DND-41 (cell line): ENCODE results near the gene MACROD2.

ENCODE experiments used
- CTCF ChIP-seq: IDR thresholded peaks from 2 replicates; pipeline ENCODE4 v1.5.1; 2012; ENCODE audit warnings: borderline replicate concordance, low read length, moderate library complexity, mild to moderate bottlenecking; ENCODE audit not compliant: poor library complexity, severe bottlenecking; ENCODE audit errors: extremely low read depth
- EZH2 ChIP-seq: IDR thresholded peaks from 3 replicates; pipeline ENCODE4 v1.6.1; 2012; ENCODE audit warnings: borderline replicate concordance, low read depth, mild to moderate bottlenecking, moderate library complexity, low read length, inconsistent platforms; ENCODE audit not compliant: severe bottlenecking

GRCh38 chr20:14859627-14860026 lies 864.3 kb downstream of the MACROD2 start:
- TF ChIP-seq EZH2 (no peak), CTCF (no peak)
